A673 (cell line): ENCODE measurements around the gene ILKAP.

Experiments used
- CTCF ChIP-seq: fragments of 300-800, 200-600 bp; sonication (generic); conservative IDR thresholded peaks from 2 replicates; pipeline ENCODE4 v1.5.1; 2017; ENCODE audit warnings: low read depth, mild to moderate bottlenecking, antibody characterized with exemption, low read length, moderate library complexity, mixed read lengths
- EZH2 ChIP-seq: fragments of 200-600 bp; sonication (generic); IDR thresholded peaks from 2 replicates; pipeline ENCODE4 v1.6.1; 2017; ENCODE audit warnings: borderline replicate concordance, low read depth, mild to moderate bottlenecking, mixed read lengths, antibody characterized with exemption, low read length; ENCODE audit not compliant: poor library complexity, severe bottlenecking

- no peak for TF ChIP-seq CTCF
- no peak for TF ChIP-seq EZH2
Observed at GRCh38 chr2:238155051-238155760, 48.3 kb downstream of the ILKAP start.
